SK-N-SH treated with all-trans-retinoic acid at 6 μM for 48 hours (cell line): Measurements from ENCODE around the gene RAE1.
"Not testable (repeated sequence)": the region's sequence is repeated elsewhere in the genome, so short reads cannot be mapped to it uniquely, and the experiment has no call there.

Experiments used
- ARNTL ChIP-seq: fragments of 450-650 bp; formaldehyde crosslinking; IDR thresholded peaks from 2 replicates; pipeline ENCODE4 v1.5.0; 2020; ENCODE audit warnings: low read depth, mild to moderate bottlenecking, moderate library complexity, borderline replicate concordance
- BACH2 ChIP-seq: fragments of 250-450 bp; sonication (Bioruptor Pico); IDR thresholded peaks from 2 replicates; pipeline ENCODE4 v1.9.0; 2021; ENCODE audit warnings: mild to moderate bottlenecking, borderline replicate concordance
- TCF4 ChIP-seq: fragments of 250-450 bp; sonication (Bioruptor Pico); IDR thresholded peaks from 2 replicates; pipeline ENCODE4 v1.8.0; 2021; ENCODE audit warnings: mild to moderate bottlenecking, moderate library complexity, borderline replicate concordance
- TOX ChIP-seq: fragments of 250-450 bp; sonication (Bioruptor Pico); IDR thresholded peaks from 2 replicates; pipeline ENCODE4 v1.8.0; 2021; ENCODE audit warnings: mild to moderate bottlenecking, moderate library complexity, borderline replicate concordance
- ZFP3 ChIP-seq: fragments of 250-450 bp; sonication (Bioruptor Pico); IDR thresholded peaks from 2 replicates; pipeline ENCODE4 v1.5.0; 2020; ENCODE audit warnings: mild to moderate bottlenecking, moderate library complexity
- ZFP30 ChIP-seq: fragments of 450-650 bp; formaldehyde crosslinking; IDR thresholded peaks from 2 replicates; pipeline ENCODE4 v1.5.0; 2022; ENCODE audit warnings: mild to moderate bottlenecking, moderate library complexity
- ZNF565 ChIP-seq: fragments of 450-650 bp; formaldehyde crosslinking; conservative IDR thresholded peaks from 2 replicates; pipeline ENCODE4 v1.5.0; 2020; ENCODE audit warnings: low read depth, mild to moderate bottlenecking, moderate library complexity
- ZNF70 ChIP-seq: fragments of 450-650 bp; formaldehyde crosslinking; IDR thresholded peaks from 2 replicates; pipeline ENCODE4 v1.5.0; 2020; ENCODE audit warnings: mild to moderate bottlenecking, moderate library complexity
- TF ChIP-seq, protein P1 (sequence below): fragments of 250-450 bp; sonication (Bioruptor Pico); IDR thresholded peaks from 2 replicates; pipeline ENCODE4 v1.8.0; 2020; ENCODE audit warnings: mild to moderate bottlenecking, moderate library complexity, borderline replicate concordance
- TF ChIP-seq, protein P2 (sequence below): fragments of 250-450 bp; sonication (Bioruptor Pico); IDR thresholded peaks from 2 replicates; pipeline ENCODE4 v1.5.0; 2020; ENCODE audit warnings: mild to moderate bottlenecking, moderate library complexity

DNA sequence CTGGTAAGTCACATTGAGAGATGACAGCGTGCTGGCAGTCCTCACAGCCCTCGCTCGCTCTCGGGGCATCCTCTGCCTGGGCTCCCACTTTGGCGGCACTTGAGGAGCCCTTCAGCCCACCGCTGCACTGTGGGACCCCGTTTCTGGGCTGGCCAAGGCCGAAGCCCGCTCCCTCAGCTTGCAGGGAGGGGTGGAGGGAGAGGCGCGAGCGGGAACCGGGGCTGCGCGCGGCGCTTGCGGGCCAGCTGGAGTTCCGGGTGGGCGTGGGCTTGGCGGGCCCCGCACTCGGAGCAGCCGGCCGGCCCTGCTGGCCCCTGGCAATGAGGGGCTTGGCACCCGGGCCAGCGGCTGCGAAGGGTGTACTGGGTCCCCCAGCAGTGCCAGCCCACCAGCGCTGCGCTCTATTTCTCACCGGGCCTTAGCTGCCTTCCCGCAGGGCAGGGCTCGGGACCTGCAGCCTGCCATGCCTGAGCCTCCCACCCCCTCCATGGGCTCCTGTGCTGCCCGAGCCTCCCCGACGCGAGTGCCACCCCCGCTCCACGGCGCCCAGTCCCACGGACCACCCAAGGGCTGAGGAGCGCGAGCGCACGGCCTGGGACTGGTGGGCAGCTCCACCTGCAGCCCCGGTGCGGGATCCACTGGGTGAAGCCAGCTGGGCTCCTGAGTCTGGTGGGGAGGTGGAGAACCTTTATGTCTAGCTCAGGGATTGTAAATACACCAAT lies 2.7 kb upstream of the RAE1 start:
- not testable (repeated sequence) for TF ChIP-seq ZNF565 (CRISPR knock-in tag); TOX; BACH2 (CRISPR knock-in tag); ARNTL; ZFP3; ZNF70 (CRISPR knock-in tag); ZFP30 (CRISPR knock-in tag); TCF4 (CRISPR knock-in tag)
- TF ChIP-seq, protein P1, sequence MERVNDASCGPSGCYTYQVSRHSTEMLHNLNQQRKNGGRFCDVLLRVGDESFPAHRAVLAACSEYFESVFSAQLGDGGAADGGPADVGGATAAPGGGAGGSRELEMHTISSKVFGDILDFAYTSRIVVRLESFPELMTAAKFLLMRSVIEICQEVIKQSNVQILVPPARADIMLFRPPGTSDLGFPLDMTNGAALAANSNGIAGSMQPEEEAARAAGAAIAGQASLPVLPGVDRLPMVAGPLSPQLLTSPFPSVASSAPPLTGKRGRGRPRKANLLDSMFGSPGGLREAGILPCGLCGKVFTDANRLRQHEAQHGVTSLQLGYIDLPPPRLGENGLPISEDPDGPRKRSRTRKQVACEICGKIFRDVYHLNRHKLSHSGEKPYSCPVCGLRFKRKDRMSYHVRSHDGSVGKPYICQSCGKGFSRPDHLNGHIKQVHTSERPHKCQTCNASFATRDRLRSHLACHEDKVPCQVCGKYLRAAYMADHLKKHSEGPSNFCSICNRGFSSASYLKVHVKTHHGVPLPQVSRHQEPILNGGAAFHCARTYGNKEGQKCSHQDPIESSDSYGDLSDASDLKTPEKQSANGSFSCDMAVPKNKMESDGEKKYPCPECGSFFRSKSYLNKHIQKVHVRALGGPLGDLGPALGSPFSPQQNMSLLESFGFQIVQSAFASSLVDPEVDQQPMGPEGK: not testable (repeated sequence)
- TF ChIP-seq, protein P2, sequence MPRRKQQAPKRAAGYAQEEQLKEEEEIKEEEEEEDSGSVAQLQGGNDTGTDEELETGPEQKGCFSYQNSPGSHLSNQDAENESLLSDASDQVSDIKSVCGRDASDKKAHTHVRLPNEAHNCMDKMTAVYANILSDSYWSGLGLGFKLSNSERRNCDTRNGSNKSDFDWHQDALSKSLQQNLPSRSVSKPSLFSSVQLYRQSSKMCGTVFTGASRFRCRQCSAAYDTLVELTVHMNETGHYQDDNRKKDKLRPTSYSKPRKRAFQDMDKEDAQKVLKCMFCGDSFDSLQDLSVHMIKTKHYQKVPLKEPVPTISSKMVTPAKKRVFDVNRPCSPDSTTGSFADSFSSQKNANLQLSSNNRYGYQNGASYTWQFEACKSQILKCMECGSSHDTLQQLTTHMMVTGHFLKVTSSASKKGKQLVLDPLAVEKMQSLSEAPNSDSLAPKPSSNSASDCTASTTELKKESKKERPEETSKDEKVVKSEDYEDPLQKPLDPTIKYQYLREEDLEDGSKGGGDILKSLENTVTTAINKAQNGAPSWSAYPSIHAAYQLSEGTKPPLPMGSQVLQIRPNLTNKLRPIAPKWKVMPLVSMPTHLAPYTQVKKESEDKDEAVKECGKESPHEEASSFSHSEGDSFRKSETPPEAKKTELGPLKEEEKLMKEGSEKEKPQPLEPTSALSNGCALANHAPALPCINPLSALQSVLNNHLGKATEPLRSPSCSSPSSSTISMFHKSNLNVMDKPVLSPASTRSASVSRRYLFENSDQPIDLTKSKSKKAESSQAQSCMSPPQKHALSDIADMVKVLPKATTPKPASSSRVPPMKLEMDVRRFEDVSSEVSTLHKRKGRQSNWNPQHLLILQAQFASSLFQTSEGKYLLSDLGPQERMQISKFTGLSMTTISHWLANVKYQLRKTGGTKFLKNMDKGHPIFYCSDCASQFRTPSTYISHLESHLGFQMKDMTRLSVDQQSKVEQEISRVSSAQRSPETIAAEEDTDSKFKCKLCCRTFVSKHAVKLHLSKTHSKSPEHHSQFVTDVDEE (CRISPR knock-in tag): not testable (repeated sequence)
